Measurements from ENCODE around the gene RABEP1.

- TF ChIP-seq PATZ1 (CRISPR knock-in tag; IDR thresholded peaks at IDR 0.05; ENCODE audit: borderline replicate concordance), result no peak
- no peak for TF ChIP-seq POU6F1 (CRISPR knock-in tag; IDR thresholded peaks at IDR 0.05; ENCODE audit: borderline replicate concordance, low read depth)
- TF ChIP-seq GLIS3 (CRISPR knock-in tag; IDR thresholded peaks at IDR 0.05), result no peak
- TF ChIP-seq OSR1 (CRISPR knock-in tag; IDR thresholded peaks at IDR 0.05), result no peak
- no peak for TF ChIP-seq CSDC2 (CRISPR knock-in tag; IDR thresholded peaks at IDR 0.05)
Observed at GRCh38 chr17:5330981-5331380, 48.9 kb downstream of the RABEP1 start.

All from SK-N-SH treated with all-trans-retinoic acid at 6 μM for 48 hours (cell line).